ENCODE results near the gene MAML2.

MAML2 gene

GRCh38 chr11:96314326-96315020 lies 28.5 kb downstream of the MAML2 start:
- Histone ChIP-seq H3K4me2 (ENCODE audit: low read length) (no peak overlapping the region), H2BK5ac (ENCODE audit: low read length) (no peak overlapping the region), H2BK120ac (ENCODE audit: low read depth, low read length) (no peak overlapping the region), H3K4me1 (ENCODE audit: control insufficient read depth, low read depth, low read length) (no peaks in the 10 kb centered on the region), H4K5ac (ENCODE audit: low read length) (no peak overlapping the region), H2BK15ac (replicated peaks; ENCODE audit: low read depth) (no peak overlapping the region), H4K8ac (ENCODE audit: low read depth, low read length) (no peak overlapping the region), H3K27ac (ENCODE audit: low read depth, low read length) (no peak overlapping the region), H3K4me3 (ENCODE audit: low read length) (no peak overlapping the region), H3K27me3 (ENCODE audit: insufficient read depth, low read length, poor library complexity) (no peaks in the 10 kb centered on the region), H3K79me1 (ENCODE audit: low read length) (no peaks in the 10 kb centered on the region), H3K9ac (ENCODE audit: low read length) (no peak overlapping the region), H3K4ac (ENCODE audit: low read depth, low read length) (peak overlapping the region; percentile 7), H3K23ac (ENCODE audit: low read length) (no peak overlapping the region), H3K79me2 (ENCODE audit: control insufficient read depth, insufficient read depth, low read length) (no peaks in the 10 kb centered on the region), H3K36me3 (ENCODE audit: control insufficient read depth, insufficient read depth, low read length) (no peaks in the 10 kb centered on the region), H2AK5ac (ENCODE audit: low read length) (no peak overlapping the region), H3K56ac (ENCODE audit: low read length) (no peak overlapping the region), H3K18ac (ENCODE audit: low read length) (peak overlapping the region; percentile 71)
- no CpG with 5 or more reads among the region's 4 CpGs for WGBS (ENCODE audit: extremely low coverage, insufficient coverage, low lambda C conversion rate)
- DNase-seq, result no peak

- H3K56ac ChIP-seq (ENCODE audit: low read length), result no peak overlapping the region
- H3K4me2 ChIP-seq (ENCODE audit: low read length), result no peak overlapping the region
- H3K4me1 ChIP-seq (ENCODE audit: control insufficient read depth, low read depth, low read length), result no peaks in the 10 kb centered on the region
- H2AK5ac ChIP-seq (ENCODE audit: low read length), result no peak overlapping the region
- no peak overlapping the region for H3K4ac ChIP-seq (ENCODE audit: low read depth, low read length)
- H4K5ac ChIP-seq (ENCODE audit: low read length), result no peak overlapping the region
- no peak for DNase-seq
- H2BK5ac ChIP-seq (ENCODE audit: low read length), result no peak overlapping the region
- H2BK15ac ChIP-seq (replicated peaks; ENCODE audit: low read depth), result no peak overlapping the region
- H3K23ac ChIP-seq (ENCODE audit: low read length), result no peak overlapping the region
- H3K79me2 ChIP-seq (ENCODE audit: control insufficient read depth, insufficient read depth, low read length), result no peaks in the 10 kb centered on the region
- no peak overlapping the region for H3K4me3 ChIP-seq (ENCODE audit: low read length)
- no peaks in the 10 kb centered on the region for H3K36me3 ChIP-seq (ENCODE audit: control insufficient read depth, insufficient read depth, low read length)
- H4K8ac ChIP-seq (ENCODE audit: low read depth, low read length), result no peak overlapping the region
- no CpG with 5 or more reads among the region's 6 CpGs for WGBS (ENCODE audit: extremely low coverage, insufficient coverage, low lambda C conversion rate)
- no peak overlapping the region for H3K27ac ChIP-seq (ENCODE audit: low read depth, low read length)
- H3K27me3 ChIP-seq (ENCODE audit: insufficient read depth, low read length, poor library complexity), result no peaks in the 10 kb centered on the region
- no peak overlapping the region for H3K18ac ChIP-seq (ENCODE audit: low read length)
- H3K9ac ChIP-seq (ENCODE audit: low read length), result no peak overlapping the region
- H2BK120ac ChIP-seq (ENCODE audit: low read depth, low read length), result no peak overlapping the region
- no peaks in the 10 kb centered on the region for H3K79me1 ChIP-seq (ENCODE audit: low read length)
Observed at GRCh38 chr11:96313163-96313562, 29.8 kb downstream of the MAML2 start.

GRCh38 chr11:96311120-96311568 lies 31.9 kb downstream of the MAML2 start:
- DNase-seq, result no peak
- H3K23ac ChIP-seq (ENCODE audit: low read length), result no peak overlapping the region
- no peak overlapping the region for H3K27ac ChIP-seq (ENCODE audit: low read depth, low read length)
- H4K5ac ChIP-seq (ENCODE audit: low read length), result no peak overlapping the region
- H2BK120ac ChIP-seq (ENCODE audit: low read depth, low read length), result no peak overlapping the region
- no peaks in the 10 kb centered on the region for H3K79me1 ChIP-seq (ENCODE audit: low read length)
- H3K4me2 ChIP-seq (ENCODE audit: low read length), result no peak overlapping the region
- H3K36me3 ChIP-seq (ENCODE audit: control insufficient read depth, insufficient read depth, low read length), result no peaks in the 10 kb centered on the region
- H2BK15ac ChIP-seq (replicated peaks; ENCODE audit: low read depth), result no peak overlapping the region
- H3K56ac ChIP-seq (ENCODE audit: low read length), result no peak overlapping the region
- no peaks in the 10 kb centered on the region for H3K27me3 ChIP-seq (ENCODE audit: insufficient read depth, low read length, poor library complexity)
- no CpG with 5 or more reads among the region's 2 CpGs for WGBS (ENCODE audit: extremely low coverage, insufficient coverage, low lambda C conversion rate)
- no peaks in the 10 kb centered on the region for H3K79me2 ChIP-seq (ENCODE audit: control insufficient read depth, insufficient read depth, low read length)
- H4K8ac ChIP-seq (ENCODE audit: low read depth, low read length), result no peak overlapping the region
- no peak overlapping the region for H3K9ac ChIP-seq (ENCODE audit: low read length)
- H2AK5ac ChIP-seq (ENCODE audit: low read length), result no peak overlapping the region
- H2BK5ac ChIP-seq (ENCODE audit: low read length), result no peak overlapping the region
- H3K18ac ChIP-seq (ENCODE audit: low read length), result no peak overlapping the region
- H3K4me1 ChIP-seq (ENCODE audit: control insufficient read depth, low read depth, low read length), result peaks cover 1% of the 10 kb centered on the region
- H3K4ac ChIP-seq (ENCODE audit: low read depth, low read length), result no peak overlapping the region
- H3K4me3 ChIP-seq (ENCODE audit: low read length), result no peak overlapping the region

GRCh38 chr11:96310236-96310635 lies 32.8 kb downstream of the MAML2 start:
- Histone ChIP-seq H3K79me1 (ENCODE audit: low read length) (no peaks in the 10 kb centered on the region), H3K4me1 (ENCODE audit: control insufficient read depth, low read depth, low read length) (peaks cover 1% of the 10 kb centered on the region)

GRCh38 chr11:96309643-96310017 lies 33.4 kb downstream of the MAML2 start:
- Histone ChIP-seq H2BK120ac (ENCODE audit: low read depth, low read length) (no peak overlapping the region), H3K23ac (ENCODE audit: low read length) (no peak overlapping the region), H3K4me3 (ENCODE audit: low read length) (no peak overlapping the region), H2AK5ac (ENCODE audit: low read length) (no peak overlapping the region), H3K4me2 (ENCODE audit: low read length) (no peak overlapping the region), H4K8ac (ENCODE audit: low read depth, low read length) (no peak overlapping the region), H3K4me1 (ENCODE audit: control insufficient read depth, low read depth, low read length) (peaks cover 1% of the 10 kb centered on the region), H3K36me3 (ENCODE audit: control insufficient read depth, insufficient read depth, low read length) (no peaks in the 10 kb centered on the region), H3K18ac (ENCODE audit: low read length) (no peak overlapping the region), H4K5ac (ENCODE audit: low read length) (no peak overlapping the region), H3K79me1 (ENCODE audit: low read length) (no peaks in the 10 kb centered on the region), H3K4ac (ENCODE audit: low read depth, low read length) (no peak overlapping the region), H3K9ac (ENCODE audit: low read length) (no peak overlapping the region), H3K27me3 (ENCODE audit: insufficient read depth, low read length, poor library complexity) (no peaks in the 10 kb centered on the region), H2BK15ac (replicated peaks; ENCODE audit: low read depth) (no peak overlapping the region), H3K79me2 (ENCODE audit: control insufficient read depth, insufficient read depth, low read length) (no peaks in the 10 kb centered on the region), H3K27ac (ENCODE audit: low read depth, low read length) (no peak overlapping the region), H3K56ac (ENCODE audit: low read length) (no peak overlapping the region), H2BK5ac (ENCODE audit: low read length) (no peak overlapping the region)
- no peak for DNase-seq
- no CpG with 5 or more reads among the region's 5 CpGs for WGBS (ENCODE audit: extremely low coverage, insufficient coverage, low lambda C conversion rate)

More at GRCh38 chr11:96310236-96310635, 32.8 kb downstream of the MAML2 start:
- Histone ChIP-seq H4K5ac (ENCODE audit: low read length) (no peak overlapping the region), H3K36me3 (ENCODE audit: control insufficient read depth, insufficient read depth, low read length) (no peaks in the 10 kb centered on the region), H3K4me3 (ENCODE audit: low read length) (no peak overlapping the region), H3K4me2 (ENCODE audit: low read length) (no peak overlapping the region), H2BK120ac (ENCODE audit: low read depth, low read length) (no peak overlapping the region), H3K4ac (ENCODE audit: low read depth, low read length) (no peak overlapping the region), H3K18ac (ENCODE audit: low read length) (no peak overlapping the region), H4K8ac (ENCODE audit: low read depth, low read length) (no peak overlapping the region), H2BK15ac (replicated peaks; ENCODE audit: low read depth) (no peak overlapping the region), H3K56ac (ENCODE audit: low read length) (no peak overlapping the region), H3K23ac (ENCODE audit: low read length) (no peak overlapping the region), H2AK5ac (ENCODE audit: low read length) (no peak overlapping the region), H2BK5ac (ENCODE audit: low read length) (no peak overlapping the region), H3K27me3 (ENCODE audit: insufficient read depth, low read length, poor library complexity) (no peaks in the 10 kb centered on the region), H3K9ac (ENCODE audit: low read length) (no peak overlapping the region), H3K79me2 (ENCODE audit: control insufficient read depth, insufficient read depth, low read length) (no peaks in the 10 kb centered on the region), H3K27ac (ENCODE audit: low read depth, low read length) (no peak overlapping the region)
- WGBS (ENCODE audit: extremely low coverage, insufficient coverage, low lambda C conversion rate), result no CpG with 5 or more reads among the region's 1 CpG
- DNase-seq, result no peak
